GM19193 (cell line): ENCODE measurements around the gene ZBTB8B.

Experiments
- POLR2A ChIP-seq: IDR thresholded peaks from 4 replicates; pipeline ENCODE4 v1.6.1; 2011; ENCODE audit not compliant: insufficient read depth, insufficient read length; ENCODE audit errors: extremely low read depth

Gene ZBTB8B

DNA sequence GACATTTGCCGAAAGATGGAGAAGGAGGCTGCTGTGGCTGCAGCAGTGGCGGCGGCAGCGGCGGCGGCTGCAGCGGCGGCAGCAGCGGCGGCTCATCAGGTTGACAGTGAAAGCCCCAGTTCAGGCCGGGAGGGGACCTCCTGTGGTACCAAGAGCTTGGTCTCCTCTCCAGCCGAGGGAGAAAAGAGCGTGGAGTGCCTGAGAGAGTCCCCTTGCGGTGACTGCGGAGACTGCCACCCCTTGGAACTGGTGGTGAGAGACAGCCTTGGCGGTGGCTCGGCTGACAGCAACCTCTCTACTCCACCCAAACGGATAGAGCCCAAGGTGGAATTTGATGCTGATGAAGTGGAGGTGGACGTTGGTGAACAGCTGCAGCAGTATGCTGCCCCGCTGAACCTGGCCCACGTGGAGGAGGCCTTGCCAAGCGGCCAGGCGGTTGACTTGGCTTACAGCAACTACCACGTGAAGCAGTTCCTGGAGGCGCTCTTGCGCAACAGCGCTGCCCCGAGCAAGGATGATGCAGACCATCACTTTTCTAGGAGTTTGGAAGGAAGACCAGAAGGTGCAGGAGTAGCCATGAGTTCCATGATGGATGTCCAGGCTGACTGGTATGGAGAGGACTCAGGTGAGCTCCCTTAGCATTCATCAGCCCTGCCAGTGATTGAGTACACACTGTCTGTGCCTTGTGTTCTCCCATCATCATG, 6.3 kb downstream of the ZBTB8B start:
- no peak for TF ChIP-seq POLR2A

DNA sequence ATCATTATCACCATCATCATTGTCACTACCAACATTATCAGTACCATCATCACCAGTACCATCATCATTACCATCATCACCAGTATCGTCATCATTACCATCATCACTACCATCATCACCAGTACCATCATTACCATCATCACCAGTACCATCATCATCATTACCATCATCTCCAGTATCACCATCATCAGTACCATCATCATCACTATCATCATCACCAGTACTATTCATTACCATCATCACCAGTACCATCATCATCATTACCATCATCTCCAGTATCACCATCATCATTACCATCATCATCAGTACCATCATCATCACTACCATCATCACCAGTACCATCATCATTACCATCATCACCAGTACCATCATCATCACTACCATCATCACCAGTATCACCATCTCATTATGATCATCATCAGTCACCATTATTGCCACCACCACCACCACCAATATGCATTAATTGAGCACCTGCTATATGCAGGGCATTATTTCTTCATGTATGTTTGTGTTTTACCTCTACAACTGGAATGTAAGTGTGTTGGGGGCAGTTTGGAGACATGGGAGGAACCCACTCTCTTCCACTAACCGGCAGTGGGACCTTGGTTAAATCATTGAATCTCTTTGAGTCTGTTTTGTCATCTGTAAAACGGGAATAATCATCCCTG, 7.0 kb downstream of the ZBTB8B start:
- TF ChIP-seq POLR2A: no peak

DNA sequence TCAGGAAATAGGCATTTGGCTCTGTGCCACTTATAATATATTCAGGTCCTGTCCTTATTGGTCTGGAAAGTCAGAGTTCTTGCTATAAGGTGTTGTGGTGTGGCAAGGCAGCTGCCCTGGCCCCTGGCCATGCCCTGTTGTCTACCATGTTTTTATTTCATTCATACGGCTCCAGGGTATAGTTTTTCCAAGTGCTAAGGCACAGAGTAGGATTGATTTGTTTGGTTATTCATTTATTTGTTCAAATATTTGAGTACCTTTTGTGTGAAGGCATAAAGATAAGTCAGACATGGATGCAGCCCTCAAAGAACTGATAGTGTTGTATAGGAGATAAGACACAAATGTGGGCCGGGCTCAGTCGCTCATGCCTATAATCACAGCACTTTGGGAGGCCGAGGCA, 10.1 kb downstream of the ZBTB8B start:
- TF ChIP-seq POLR2A: no peak

DNA sequence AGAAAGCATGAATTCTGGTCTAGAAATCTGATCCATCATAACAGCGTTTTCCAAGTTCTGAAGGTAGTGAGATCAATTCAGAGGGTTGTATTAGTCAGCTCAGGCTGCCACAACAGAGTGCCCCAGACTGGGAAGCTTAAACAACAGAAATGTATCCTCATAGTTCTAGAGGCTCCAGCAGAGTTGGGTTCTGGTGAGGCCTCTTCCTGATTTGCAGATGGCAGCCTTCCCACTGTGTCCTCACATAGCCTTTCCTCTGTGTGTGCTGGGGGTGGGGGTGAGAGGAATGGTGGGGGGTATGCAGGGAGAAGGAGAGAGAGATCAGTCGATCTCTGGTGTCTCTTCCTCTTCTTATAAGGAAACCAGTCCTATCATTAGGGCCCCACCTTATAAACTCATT, 15.1 kb downstream of the ZBTB8B start:
- TF ChIP-seq POLR2A: no peak

DNA sequence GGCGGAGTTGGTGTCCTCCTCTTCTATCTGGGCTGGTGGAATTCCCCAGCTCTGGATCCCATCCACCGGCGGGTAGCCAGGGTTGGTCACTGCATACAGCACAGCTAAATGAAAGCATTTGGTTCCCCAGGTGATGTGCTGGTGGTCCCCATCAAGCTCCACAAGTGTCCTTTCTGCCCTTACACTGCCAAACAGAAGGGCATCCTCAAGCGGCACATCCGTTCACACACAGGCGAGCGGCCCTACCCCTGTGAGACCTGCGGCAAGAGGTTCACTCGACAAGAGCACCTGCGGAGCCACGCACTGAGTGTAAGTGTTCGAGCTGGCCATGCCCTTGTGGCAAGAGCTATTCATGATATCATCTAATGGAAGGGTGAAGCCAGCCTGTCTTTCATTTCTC, 15.9 kb downstream of the ZBTB8B start:
- TF ChIP-seq POLR2A: no peak

DNA sequence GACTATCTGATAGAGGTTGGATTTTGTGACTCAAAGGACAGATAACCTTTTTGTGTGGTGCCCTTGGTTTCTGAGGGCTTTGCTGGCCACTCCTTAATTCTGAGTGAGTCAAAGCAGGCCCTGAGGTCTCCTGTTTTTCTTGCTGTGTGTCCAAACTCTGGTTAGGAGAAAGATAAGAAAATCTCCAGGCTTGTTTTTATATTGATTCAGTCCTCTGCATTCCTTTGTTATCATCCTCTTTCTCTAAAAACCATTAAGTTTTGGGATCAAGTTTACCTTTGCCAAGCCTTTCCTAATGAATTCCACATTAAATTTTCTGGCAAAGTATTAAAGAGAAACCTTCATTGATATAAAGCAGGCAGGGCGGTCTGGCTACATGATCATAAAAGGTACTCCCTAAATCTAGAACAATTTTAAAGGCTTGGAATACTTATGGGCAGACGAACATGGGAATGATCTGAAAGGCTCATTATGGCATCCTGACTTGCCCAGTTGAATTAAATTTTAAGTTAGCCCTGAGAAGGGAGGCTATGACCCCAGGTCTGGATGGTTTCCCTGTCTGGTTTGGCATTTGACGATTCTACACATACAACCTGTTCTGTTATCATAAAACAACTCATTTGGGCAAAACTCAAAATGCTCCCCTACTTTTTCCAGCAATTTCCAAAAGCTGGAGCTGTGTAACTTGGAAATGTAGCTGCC, 20.8 kb downstream of the ZBTB8B start:
- TF ChIP-seq POLR2A: no peak

DNA sequence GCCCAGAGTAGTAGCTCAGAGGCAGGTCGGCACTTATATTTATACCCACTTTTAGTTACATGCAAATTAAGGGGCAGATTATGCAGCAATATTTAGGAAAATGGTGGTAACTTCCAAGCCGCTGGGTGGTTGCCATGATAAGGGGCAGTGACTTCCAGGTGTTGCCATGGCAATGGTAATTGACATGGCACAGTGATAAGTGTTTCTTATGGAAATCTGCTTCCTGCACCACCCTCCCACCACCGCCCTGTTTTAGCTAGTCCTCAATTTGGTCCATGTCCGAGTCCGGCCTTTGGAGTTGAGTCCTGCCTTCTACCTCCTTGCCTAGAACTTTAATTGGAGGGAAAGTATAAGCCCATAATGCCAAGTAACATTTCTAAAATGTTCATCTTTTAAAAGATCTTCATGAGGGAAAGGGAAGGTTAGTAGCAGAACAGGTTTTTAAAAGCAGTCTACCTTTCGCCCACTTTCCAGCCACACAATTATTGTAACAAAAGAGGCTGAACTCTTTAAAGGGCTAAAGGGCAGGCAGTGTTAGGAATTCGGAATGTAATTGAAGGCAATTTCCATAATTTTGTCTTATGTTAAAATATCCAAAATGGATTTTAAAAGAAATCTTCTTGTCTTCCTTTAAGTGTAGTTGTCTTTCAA, 21.7 kb downstream of the ZBTB8B start:
- TF ChIP-seq POLR2A: no peak

DNA sequence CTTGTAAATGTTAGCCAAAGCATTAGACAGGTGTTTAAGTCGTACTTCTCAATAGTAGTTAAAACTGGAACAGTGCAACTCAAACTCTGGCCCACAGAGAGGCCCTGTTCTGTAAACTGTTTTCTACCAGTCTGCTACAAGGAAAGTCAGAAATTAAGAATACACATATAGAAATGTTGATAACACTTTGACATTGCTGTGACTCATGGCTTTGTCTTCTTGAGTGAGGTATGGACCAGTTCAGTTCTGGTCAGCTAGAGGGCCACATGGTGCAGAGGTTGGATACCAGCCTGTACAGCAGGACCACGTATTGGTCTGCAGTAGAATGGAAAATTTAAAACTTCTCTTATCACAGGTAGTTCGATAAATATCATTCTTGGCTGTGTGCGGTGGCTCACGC, 22.3 kb downstream of the ZBTB8B start:
- no peak for TF ChIP-seq POLR2A

DNA sequence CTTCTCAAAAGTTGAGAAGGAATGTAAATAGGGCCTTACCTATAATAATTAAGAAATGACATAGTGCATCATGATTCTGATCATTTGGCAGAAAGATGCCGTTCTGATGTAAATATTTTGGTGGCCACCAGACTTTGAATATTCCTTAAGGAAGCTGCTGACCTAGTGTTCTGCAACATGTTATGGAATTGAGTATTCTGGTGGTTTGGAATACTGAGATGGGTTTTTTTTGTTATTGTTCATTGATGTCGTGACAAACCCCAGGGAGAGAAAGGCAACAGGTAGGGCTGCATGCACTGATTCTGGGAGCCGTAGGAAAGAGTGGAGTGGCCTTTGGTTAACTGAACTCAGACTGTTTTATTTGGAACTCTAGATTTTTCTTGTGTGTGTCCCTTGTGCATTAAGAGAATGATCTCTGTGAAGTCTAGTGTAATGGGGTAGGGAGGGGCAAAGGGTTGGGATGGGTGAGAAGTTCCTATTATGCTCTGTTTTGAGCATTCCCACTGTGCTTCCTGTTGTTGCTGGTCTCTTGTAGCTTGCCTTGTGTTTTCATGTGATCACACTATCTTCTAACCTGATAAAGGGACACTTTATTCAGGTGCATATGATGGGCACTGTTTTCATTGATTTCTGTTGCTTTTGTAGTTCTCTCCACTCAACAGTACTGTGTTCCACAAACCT, 25.0 kb downstream of the ZBTB8B start:
- no peak for TF ChIP-seq POLR2A

DNA sequence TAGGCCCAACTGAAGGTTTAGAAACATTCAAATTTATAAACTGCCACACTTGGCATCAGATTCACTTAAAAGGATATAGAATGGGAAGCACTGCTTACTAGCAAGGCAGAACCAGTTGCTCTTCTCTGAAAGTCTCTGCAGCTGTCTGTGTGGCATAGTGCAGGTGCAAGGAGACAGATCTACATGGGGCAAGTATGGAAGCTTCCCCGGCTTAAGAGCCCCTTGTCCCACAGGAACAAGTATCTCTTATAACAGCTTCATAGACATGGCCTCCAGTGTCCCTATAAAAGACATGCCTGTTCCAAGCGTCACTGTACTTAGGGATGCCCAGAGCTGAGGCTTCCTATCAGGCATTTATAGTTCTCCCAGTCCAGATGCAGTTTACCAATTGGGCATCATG, 26.5 kb downstream of the ZBTB8B start:
- TF ChIP-seq POLR2A: no peak

DNA sequence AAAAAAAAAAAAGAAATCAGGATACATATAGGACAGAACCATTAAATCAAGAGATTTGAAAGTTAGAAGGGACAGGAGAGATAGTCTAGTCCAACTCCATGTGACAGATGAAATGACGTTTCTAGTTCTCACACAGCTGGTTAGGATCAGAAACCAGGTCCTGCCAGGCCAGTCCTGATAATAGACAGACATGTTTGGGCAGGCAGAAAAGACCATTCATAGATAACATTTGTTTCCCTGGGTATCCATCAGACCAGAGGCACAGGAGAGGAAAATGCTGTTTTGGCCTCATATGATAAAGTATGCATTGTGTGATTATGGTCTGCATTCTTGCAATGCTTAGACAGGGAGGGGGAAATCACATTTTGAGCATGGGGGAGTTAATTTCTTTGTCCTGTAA, 29.3 kb downstream of the ZBTB8B start:
- no peak for TF ChIP-seq POLR2A

DNA sequence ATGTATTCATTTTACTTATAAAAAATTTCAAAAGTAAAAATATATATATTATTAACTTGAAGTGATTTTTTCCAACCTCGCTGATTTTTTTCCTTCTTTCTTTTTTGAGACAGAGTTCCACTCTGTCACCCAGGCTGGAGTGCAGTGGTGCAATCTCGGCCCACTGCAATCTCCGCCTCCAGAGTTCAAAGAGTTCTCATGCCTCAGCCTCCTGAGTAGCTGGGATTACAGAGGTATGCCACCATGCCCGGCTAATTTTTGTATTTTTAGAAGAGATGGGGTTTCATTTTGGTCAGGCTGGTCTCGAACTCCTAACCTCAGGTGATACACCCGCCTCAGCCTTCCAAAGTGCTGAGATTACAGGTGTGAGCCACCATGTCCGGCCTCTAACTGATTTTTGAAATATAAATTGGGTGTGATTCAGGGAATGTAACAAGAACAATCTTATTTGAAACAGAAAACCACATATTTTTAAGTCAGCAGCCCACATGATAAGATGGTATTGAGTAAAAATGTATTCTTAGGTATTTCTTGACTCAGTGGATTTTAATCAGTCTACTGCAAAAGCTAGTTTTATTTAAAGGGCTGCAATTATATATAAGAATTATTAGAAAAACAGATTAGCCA, 30.0 kb downstream of the ZBTB8B start:
- no peak for TF ChIP-seq POLR2A

DNA sequence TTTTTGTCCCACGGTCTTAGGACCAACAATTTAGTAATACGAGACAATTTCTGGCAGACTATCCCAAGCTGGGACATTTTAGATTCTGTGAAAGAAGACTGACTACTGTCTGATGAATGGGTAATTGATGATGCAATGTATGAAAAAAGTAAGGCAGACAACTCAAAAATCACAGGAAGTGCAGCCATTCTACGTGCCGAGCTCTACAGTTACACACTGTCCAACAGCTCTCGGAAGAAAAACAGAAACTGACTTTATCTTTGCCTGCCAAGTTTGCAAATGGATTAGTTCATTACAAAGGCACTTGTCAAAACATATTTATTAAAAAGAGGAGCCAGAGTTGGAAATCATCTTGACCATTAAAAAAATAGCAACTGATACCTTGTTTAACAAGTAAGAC, 31.3 kb downstream of the ZBTB8B start:
- no peak for TF ChIP-seq POLR2A

DNA sequence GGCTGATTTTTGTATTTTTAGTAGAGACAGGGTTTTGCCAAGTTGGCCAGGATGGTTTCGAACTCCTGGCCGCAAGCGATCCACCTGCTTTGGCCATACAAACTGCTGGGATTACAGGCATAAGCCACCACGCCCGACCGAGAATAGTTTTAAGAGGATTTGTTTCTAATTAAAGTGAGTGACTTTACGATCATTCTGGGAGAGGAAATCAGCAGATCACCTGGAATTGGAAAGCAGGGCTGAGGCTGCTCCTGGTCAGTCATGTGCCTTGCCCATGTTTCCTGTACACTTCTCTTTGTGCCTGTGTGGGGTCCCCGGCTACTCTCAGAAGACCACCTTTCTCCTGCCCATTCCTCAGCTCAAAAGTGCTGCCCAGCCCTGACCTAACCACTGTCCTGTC, 33.9 kb downstream of the ZBTB8B start:
- TF ChIP-seq POLR2A: no peak
